NCI-H1048 (cell line): Measurements from ENCODE around the gene FOXP1.

Source experiments
- DNase-seq: peaks from one replicate; lab custom pipeline; 2025; lab: John Stamatoyannopoulos, UW

The FOXP1 gene

DNA sequence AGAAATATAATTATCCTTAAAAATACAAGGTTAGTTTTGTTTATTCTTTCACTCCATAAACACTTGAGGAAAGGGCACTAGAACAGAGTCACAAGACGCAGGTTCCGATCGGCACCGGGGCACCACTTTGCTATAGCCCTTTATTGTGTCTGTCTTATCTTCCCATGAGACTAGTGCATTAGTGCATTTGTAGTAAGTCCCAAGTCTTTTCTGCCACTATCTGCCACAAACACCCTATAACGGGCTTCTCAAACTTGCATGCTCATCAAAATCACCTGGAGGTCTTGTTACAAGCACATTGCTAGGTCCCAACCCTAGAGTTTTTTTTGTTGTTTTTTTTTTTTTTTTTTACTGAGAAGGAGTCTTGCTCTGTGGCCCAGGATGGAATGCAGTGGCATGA, 213.1 kb downstream of the FOXP1 start:
- no peak for DNase-seq

DNA sequence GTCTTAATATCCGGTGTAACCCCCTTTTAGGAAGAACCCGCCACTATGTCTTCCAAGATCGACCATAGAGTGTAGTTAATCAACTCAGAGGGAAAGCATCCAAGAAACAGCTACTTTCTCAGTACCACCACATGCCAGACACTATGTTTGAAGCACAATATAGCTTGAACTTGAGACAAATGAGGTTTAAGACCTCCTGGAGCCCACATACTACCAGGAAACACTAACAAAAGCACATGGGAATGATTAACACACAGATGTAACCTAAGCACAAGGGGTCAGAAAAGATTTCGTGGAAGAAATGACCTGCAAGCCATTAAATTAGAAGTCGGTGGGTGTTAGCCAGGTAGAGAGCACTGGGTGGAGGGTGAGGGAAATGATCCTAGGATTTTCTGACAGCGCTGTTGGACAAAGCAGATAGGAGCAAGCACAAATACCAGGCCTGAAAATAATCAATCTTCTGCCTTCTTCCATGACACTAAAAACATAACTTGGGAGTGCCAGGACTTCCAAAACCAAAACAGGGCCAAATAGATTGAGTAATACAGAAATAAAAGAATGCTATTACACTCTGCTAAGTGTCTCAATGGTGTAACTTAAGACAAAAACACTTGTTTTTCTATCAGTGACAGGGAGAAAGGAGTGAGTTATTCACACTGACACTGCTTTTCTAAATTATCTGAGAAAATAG, 213.7 kb downstream of the FOXP1 start:
- DNase-seq = no peak

GRCh38 chr3:71366988-71367604, 216.4 kb downstream of the FOXP1 start:
- DNase-seq = no peak

GRCh38 chr3:71361334-71361890, 222.1 kb downstream of the FOXP1 start:
- no peak for DNase-seq

DNA sequence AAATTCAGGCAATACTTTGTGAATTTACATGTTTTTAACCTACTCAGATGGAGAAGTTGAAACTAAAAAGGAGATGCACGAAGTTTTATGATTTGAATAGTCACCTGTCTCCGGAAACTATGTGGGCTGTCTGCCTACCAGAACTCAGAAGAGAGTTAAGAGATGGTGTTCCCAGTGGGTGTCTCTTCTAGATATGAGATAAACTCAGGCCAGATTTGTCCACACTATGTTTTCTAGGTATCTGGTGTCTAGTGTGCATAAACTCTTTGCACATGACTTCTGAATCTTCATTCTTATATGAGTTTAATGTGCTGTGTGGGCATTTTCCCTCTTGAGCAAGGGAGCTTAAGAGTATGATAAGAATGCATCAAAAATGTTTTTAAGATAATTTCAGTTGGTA, 222.8 kb downstream of the FOXP1 start:
- DNase-seq = no peak

DNA sequence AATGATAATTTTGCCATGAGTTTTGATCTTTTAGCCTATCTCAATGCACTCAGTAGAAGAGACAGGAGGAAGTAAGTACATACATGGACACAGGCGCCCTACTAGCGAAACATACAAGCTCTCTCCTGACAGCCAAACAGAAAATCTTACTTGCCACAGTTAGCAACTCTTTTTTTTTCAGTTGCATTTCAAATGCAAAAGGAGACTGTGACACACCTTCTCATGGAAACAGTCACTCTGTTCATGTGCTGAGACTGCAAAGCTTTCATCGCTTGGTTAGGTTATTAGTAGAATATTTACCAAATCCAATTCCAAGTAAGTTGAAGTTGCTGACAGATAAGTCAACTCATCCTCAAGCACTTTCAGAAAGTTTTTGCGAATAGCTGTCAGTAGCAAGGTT, 223.3 kb downstream of the FOXP1 start:
- DNase-seq = no peak

GRCh38 chr3:71358243-71358642, 225.3 kb downstream of the FOXP1 start:
- DNase-seq = no peak

GRCh38 chr3:71356265-71356664, 227.3 kb downstream of the FOXP1 start:
- no peak for DNase-seq

- DNase-seq = no peak
Measured at GRCh38 chr3:71355862-71356261, 227.7 kb downstream of the FOXP1 start.

GRCh38 chr3:71355037-71355436, 228.5 kb downstream of the FOXP1 start:
- no peak for DNase-seq

GRCh38 chr3:71351403-71352149, 232.0 kb downstream of the FOXP1 start:
- no peak for DNase-seq

DNA sequence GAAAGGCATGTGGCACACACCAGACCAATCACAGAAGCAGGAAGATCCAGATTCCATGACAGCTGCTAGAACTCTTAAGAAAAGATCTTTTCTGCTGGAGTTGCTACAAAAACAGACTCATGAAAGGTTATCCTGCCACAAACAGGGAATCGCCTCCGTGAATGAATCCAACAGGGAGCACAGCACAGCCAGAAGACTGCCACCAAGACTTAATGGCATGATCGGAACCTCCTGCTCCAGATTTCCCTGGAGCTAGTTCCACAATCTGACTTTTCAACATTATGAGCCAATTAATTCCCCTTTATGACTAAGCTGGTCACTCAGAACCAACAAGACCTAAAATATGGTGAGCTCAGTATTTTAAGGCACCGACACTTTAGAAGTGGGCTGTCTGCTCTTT, 232.5 kb downstream of the FOXP1 start:
- DNase-seq = no peak

DNA sequence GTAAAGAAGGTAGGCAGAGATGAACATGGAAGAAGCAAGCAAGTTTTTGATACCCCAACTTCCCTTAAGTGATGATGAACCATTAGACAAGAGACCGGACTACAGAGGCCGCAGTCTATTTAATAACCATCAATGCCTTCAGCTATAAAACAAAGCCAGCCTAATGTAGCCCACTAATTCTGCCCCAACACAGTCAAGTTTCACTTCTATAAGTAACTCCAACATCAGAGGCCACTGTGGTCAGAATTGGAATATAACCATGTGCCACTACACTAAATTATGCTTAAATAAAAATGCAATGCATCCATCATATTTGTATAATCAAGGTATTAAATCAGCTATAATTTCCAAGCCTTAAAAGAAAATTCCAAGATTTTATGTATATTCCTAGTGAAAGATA, 234.7 kb downstream of the FOXP1 start:
- no peak for DNase-seq

GRCh38 chr3:71348001-71348632, 235.4 kb downstream of the FOXP1 start:
- no peak for DNase-seq

GRCh38 chr3:71346061-71346460, 237.5 kb downstream of the FOXP1 start:
- no peak for DNase-seq

- no peak for DNase-seq
Measured at GRCh38 chr3:71345429-71346040, 238.0 kb downstream of the FOXP1 start.

- DNase-seq = no peak
Measured at GRCh38 chr3:71341721-71342120, 241.8 kb downstream of the FOXP1 start.

DNA sequence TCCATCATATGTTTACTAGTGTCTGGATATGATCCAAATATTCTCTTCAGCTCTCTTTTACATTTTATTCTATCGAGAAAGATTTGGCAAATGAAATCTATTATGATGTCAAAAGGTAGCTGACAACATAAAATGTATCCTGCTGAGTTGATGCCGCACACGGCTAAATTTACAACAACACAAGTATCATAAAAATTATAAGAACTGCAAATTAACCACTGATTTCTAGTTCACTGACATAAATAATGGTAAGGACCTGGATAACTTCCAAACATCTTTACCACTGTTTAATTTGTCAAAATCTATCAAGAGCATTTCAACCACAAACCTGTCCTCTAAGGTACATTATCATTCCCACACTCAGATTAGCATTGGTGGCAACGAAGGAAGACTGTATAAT, 244.5 kb downstream of the FOXP1 start:
- no peak for DNase-seq

GRCh38 chr3:71332813-71333212, 250.7 kb downstream of the FOXP1 start:
- DNase-seq = no peak

- no peak for DNase-seq
Measured at GRCh38 chr3:71330909-71331308, 252.6 kb downstream of the FOXP1 start.

- no peak for DNase-seq
Measured at GRCh38 chr3:71330505-71330904, 253.0 kb downstream of the FOXP1 start.

DNA sequence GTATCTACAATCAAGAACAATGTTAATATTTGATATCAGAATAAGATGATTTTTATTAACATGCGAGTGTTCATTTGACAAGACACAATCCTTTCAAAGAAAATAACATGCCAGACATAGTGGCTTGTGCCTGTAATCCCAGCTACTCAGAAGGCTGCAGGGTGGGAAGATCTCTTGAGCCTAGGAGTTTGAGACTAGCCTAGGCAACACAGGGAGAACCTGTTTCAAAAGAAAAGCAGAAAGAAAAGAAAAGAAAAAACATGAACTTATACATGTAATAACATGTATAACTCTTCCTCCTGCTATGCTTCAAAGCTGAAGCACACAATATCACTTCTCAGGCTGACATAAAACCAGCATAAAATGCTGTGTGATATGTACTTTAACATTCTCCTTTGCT, 253.7 kb downstream of the FOXP1 start:
- no peak for DNase-seq
